SJSA1 (cell line): ENCODE measurements around the gene FMNL1. TPM values are rescaled to one million over a fixed set of nuclear protein-coding genes. Genes with fewer than 3 reads are reported as not detected.

Experiments used
- DNase-seq, 2 experiments: peaks; one replicate each; pipeline ENCODE4 v3.0.0-alpha.2; 2015 to 2020; ENCODE audit warnings: low spot score in 2 of 2, low read depth in 1 of 2
- H3K27ac ChIP-seq: fragments of 250-450 bp; sonication (Bioruptor Pico); 2 replicates; pipeline ENCODE4 v1.5.1; 2020; ENCODE audit warnings: mild to moderate bottlenecking, moderate library complexity
- H3K27me3 ChIP-seq: fragments of 250-450 bp; sonication (Bioruptor Pico); replicated peaks from 2 replicates; pipeline ENCODE4 v1.5.1; 2020; ENCODE audit warnings: mild to moderate bottlenecking, moderate library complexity
- H3K36me3 ChIP-seq: fragments of 250-450 bp; sonication (Bioruptor Pico); 2 replicates; pipeline ENCODE4 v1.5.1; 2020; ENCODE audit warnings: mild to moderate bottlenecking
- H3K4me1 ChIP-seq: fragments of 250-450 bp; sonication (Bioruptor Pico); replicated peaks from 2 replicates; pipeline ENCODE4 v1.6.1; 2021; ENCODE audit warnings: mild to moderate bottlenecking
- H3K4me3 ChIP-seq: fragments of 250-450 bp; sonication (Bioruptor Pico); 2 replicates; pipeline ENCODE4 v1.5.1; 2020; ENCODE audit warnings: mild to moderate bottlenecking
- H3K9me3 ChIP-seq: fragments of 250-450 bp; sonication (Bioruptor Pico); replicated peaks from 2 replicates; pipeline ENCODE4 v1.5.1; 2020; ENCODE audit warnings: mild to moderate bottlenecking
- total RNA-seq: library from RNA; depleted of rRNA; stranded (reverse); fragments of >200 nt; shearing (Covaris generic); gene quantifications from 2 replicates; pipeline ENCODE4 v1.2.3, GENCODE V29; 2014; rRNA removed

The FMNL1 gene, protein sequence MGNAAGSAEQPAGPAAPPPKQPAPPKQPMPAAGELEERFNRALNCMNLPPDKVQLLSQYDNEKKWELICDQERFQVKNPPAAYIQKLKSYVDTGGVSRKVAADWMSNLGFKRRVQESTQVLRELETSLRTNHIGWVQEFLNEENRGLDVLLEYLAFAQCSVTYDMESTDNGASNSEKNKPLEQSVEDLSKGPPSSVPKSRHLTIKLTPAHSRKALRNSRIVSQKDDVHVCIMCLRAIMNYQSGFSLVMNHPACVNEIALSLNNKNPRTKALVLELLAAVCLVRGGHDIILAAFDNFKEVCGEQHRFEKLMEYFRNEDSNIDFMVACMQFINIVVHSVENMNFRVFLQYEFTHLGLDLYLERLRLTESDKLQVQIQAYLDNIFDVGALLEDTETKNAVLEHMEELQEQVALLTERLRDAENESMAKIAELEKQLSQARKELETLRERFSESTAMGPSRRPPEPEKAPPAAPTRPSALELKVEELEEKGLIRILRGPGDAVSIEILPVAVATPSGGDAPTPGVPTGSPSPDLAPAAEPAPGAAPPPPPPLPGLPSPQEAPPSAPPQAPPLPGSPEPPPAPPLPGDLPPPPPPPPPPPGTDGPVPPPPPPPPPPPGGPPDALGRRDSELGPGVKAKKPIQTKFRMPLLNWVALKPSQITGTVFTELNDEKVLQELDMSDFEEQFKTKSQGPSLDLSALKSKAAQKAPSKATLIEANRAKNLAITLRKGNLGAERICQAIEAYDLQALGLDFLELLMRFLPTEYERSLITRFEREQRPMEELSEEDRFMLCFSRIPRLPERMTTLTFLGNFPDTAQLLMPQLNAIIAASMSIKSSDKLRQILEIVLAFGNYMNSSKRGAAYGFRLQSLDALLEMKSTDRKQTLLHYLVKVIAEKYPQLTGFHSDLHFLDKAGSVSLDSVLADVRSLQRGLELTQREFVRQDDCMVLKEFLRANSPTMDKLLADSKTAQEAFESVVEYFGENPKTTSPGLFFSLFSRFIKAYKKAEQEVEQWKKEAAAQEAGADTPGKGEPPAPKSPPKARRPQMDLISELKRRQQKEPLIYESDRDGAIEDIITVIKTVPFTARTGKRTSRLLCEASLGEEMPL
- total RNA-seq: not detected in 2 replicates

DNA sequence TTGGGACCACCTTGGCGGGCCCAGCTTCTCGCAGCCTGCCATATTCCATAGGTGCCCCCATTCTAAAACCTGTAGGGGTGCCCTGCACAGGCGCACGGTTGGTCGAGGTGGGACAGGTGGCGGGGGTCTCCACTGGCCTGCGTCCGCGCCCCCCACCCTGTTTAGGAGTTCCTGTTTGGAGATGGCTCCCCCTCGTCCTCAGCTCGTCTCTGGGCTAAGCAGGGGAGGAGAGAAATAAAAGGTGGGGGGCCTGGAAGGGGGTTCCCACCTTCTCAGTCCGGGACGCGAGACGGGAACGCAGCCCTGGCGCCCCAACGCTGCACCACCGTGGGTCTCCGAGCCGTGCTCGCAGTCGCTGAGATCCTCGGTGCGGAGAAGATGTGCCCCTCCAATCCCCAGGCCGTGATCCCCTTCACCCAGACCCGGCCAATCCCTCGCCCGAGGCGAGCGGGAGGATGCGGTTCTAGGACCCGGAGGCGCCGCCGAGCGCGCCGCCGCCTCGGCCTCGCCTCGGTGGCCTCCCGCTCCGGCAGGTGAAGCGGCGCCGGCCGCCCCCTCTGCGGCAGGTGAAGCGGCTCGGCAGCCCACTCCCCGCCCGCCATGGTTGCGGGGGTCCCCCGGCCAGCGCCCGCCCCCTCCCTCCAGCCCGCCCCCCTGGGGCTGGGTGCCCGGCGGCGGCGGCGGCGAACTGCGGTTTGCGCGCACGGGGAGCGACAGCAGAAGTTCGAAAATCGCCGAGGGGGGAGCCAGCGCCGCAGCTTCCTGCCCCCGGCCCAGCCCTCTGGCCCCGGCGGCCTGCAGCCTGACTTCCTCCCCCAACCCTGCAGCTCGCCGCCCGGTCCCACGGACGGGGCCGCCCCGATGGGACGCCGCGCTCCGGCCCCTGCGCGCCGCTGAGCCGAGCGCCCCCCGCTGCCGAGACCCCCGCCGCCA is at the start of gene FMNL1:
TSS of gene FMNL1 (plus strand) at position 805 of the 933 bp plus-strand sequence. CDS start 240 bp downstream, outside the sequence.
- Histone ChIP-seq H3K4me1 (peaks cover 12% of the 10 kb centered on the region), H3K4me3 (peak within 1 kb of the TSS; percentile 24), H3K27ac (no peak within 1 kb of the TSS), H3K9me3 (no peaks in the 10 kb centered on the region), H3K36me3 (no peaks in the 10 kb centered on the region), H3K27me3 (peaks cover 45% of the 10 kb centered on the region)
- DNase-seq: peak in 1 of 2 experiments; percentile 48

DNA sequence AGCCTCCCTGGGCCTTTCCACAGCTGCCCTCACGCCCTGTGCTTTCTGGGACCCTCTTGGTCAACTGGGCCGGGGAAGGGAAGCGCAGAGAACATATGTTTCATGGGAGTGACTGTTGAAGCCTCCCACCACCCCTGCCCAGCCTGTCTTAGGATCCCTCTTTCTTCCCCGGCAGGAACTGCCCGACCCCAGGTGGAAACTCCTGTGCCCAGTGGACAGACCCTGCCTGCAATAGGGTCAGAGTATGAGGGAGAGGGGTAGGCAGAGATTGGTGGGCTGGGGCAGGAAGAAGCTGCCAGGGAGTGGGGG is 49.5 kb upstream of the FMNL1 start:
- Histone ChIP-seq H3K9me3 (no peaks in the 10 kb centered on the region), H3K4me1 (peaks cover 34% of the 10 kb centered on the region), H3K36me3 (no peaks in the 10 kb centered on the region; the same call in 1 of the 2 replicates), H3K27ac (peak overlapping the region; percentile 60), H3K4me3 (no peak overlapping the region), H3K27me3 (no peaks in the 10 kb centered on the region)
- DNase-seq: no peak

DNA sequence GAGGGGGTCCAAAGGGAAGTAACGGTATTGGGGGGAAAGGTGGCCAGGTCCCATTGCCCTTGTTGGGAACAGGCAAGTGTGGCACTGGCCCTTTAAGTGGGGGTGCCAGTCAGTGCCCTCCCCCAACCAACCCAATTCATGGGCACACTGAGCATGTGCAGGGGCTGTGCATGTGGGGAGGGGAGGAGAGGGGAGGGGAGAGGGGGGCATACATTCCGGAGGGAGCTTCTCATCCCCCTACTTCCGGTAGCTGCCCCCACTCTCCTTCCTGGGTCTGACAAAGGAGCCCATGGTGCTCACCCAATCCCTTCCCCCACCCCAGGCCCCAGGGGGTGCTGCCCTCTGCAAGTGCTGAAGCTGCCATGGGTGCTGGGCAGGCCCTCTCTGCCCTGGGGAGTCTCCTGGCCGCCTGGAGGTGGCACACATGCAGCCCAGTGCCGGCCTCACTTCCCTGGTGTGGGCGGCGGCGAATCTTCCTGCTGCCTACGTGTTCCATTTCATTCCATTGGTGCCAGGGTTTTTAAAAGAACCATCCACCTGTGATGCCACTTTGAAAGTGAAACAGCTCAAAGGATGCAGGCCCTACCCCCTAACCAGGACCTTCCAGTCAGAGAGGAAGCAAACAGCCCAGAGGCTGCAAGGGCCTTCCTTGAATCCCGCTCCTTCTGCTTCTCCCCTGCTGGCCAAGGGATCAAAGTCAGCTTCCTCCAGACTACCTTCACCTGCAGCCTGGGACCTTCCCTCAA is 49.0 kb upstream of the FMNL1 start:
- H3K4me3 ChIP-seq: no peak overlapping the region
- peaks cover 34% of the 10 kb centered on the region for H3K4me1 ChIP-seq

DNA sequence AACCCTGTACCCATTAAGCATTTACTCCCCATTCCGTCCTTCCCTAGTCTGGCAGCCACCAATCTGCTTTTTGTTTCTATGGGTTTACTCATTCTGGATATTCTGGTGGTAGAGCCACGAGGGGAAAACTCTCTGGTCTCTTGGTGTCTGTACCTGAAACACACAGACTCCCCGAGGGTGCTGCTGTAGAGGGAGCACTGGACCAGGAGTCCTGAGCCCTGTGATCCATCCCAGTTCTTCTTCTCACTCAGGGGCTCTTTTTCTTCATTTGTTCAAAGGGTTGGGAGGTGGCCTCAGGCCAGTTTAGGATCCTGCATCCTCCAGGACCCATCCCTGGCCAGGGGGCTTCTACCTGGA is 45.9 kb upstream of the FMNL1 start:
- Histone ChIP-seq H3K36me3 (no peaks in the 10 kb centered on the region; the same call in 1 of the 2 replicates), H3K4me1 (peaks cover 29% of the 10 kb centered on the region), H3K9me3 (no peaks in the 10 kb centered on the region), H3K27me3 (no peaks in the 10 kb centered on the region), H3K27ac (no peak overlapping the region), H3K4me3 (no peak overlapping the region)
- DNase-seq: no peak

More for the DNA sequence above, 49.0 kb upstream of the FMNL1 start:
- peak; percentile 47 to 86 for DNase-seq
- Histone ChIP-seq H3K9me3 (no peaks in the 10 kb centered on the region), H3K27me3 (no peaks in the 10 kb centered on the region), H3K36me3 (no peaks in the 10 kb centered on the region; the same call in 1 of the 2 replicates), H3K27ac (peak overlapping the region; percentile 60)

DNA sequence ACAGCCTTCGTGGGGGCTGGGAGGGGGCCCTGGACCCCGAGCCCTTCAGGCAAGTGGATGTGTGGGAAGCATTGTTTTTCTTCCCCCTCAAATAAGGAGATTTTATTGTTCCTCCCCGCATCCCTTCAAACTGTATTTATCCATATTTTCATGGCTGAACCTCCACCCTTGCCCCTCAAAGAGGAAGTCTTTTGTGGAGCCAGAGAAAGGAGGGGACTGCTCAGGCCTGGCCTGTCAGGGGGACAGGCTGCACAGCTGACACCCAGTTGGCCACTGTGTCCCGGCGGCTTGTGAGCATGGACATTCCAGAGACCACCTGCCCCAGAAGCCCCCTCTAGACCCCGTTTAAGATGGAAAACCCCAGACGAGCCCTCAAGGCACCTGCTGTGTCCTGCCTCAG is 44.1 kb upstream of the FMNL1 start:
- Histone ChIP-seq H3K9me3 (no peaks in the 10 kb centered on the region), H3K36me3 (no peaks in the 10 kb centered on the region; the same call in 1 of the 2 replicates), H3K4me1 (peaks cover 11% of the 10 kb centered on the region), H3K27me3 (no peaks in the 10 kb centered on the region), H3K27ac (no peak overlapping the region), H3K4me3 (no peak overlapping the region)
- DNase-seq: no peak

DNA sequence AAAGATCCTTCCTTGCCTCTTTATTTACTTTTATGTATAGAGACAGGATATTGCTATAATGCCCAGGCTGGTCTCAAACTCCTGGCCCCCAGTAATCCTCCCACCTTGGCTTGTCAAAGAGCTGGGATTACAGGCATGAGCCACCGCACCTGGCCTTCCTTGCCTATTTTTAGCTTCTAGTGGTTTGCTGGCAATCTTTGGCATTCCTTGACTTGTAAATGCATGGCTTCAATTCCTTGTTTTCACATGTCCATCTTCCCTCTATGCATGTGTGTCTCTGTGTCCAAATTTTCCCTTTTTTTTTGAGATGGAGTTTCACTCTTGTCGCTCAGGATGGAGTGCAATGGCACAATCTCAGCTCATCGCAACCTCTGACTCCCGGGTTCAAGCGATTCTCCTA is 37.5 kb upstream of the FMNL1 start:
- H3K27me3 ChIP-seq: peaks cover 3% of the 10 kb centered on the region; the same call in 1 of the 2 replicates
- H3K27ac ChIP-seq: no peak overlapping the region
- no peak for DNase-seq
- no peaks in the 10 kb centered on the region for H3K4me1 ChIP-seq
- no peak overlapping the region for H3K4me3 ChIP-seq
- H3K9me3 ChIP-seq: no peaks in the 10 kb centered on the region
- no peaks in the 10 kb centered on the region for H3K36me3 ChIP-seq

DNA sequence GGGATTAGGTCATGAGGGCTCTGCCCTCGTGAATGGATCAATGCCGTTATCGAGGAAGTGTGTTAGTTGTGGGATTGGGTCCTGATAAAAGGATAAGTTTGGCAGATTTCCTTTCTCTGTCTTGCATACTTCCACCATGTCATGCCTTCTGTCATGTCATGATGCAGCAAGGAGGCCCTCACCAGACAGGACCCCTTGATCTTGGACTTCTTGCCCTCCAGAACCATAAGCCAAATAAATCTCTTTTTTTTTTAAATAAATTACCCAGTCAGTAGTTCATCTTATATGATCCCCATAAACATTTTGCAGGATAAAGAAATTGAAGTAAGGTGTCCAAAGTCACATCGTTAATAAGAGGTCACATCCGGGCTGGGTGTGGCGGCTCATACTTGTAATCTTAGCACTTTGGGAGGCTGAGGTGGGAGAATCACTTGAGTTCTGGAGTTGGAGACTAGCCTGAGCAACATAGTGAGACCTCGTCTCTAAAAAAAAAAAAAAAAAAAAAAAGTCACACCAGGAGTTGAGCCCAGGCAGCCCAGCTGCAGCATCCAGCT is 34.8 kb upstream of the FMNL1 start:
- Histone ChIP-seq H3K4me1 (no peaks in the 10 kb centered on the region), H3K4me3 (no peak overlapping the region), H3K9me3 (no peaks in the 10 kb centered on the region), H3K27ac (no peak overlapping the region), H3K27me3 (peaks cover 4% of the 10 kb centered on the region; the same call in 1 of the 2 replicates), H3K36me3 (no peaks in the 10 kb centered on the region)
- no peak for DNase-seq

DNA sequence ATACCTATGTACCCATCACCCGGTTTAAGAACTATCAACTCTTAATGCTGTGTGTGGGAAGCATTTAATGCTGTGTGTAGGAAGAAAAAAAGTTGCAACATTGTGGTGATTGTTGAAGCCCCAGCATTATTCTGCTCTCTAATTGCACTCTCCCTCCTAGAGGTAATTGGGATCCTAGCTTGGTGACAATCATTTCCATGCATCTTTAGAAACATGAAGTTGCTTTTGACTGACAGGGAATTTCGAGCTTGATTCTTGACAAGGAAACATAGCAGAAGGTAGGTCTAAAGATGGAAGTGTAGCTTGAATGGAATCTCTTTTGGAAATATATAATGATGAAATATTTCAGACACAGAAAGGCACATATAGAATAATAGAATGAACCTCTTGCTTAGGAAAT is 32.7 kb upstream of the FMNL1 start:
- no peak overlapping the region for H3K27ac ChIP-seq
- no peaks in the 10 kb centered on the region for H3K9me3 ChIP-seq
- no peaks in the 10 kb centered on the region for H3K4me1 ChIP-seq
- DNase-seq: no peak
- no peaks in the 10 kb centered on the region for H3K36me3 ChIP-seq
- peaks cover 4% of the 10 kb centered on the region; the same call in 1 of the 2 replicates for H3K27me3 ChIP-seq
- H3K4me3 ChIP-seq: no peak overlapping the region

DNA sequence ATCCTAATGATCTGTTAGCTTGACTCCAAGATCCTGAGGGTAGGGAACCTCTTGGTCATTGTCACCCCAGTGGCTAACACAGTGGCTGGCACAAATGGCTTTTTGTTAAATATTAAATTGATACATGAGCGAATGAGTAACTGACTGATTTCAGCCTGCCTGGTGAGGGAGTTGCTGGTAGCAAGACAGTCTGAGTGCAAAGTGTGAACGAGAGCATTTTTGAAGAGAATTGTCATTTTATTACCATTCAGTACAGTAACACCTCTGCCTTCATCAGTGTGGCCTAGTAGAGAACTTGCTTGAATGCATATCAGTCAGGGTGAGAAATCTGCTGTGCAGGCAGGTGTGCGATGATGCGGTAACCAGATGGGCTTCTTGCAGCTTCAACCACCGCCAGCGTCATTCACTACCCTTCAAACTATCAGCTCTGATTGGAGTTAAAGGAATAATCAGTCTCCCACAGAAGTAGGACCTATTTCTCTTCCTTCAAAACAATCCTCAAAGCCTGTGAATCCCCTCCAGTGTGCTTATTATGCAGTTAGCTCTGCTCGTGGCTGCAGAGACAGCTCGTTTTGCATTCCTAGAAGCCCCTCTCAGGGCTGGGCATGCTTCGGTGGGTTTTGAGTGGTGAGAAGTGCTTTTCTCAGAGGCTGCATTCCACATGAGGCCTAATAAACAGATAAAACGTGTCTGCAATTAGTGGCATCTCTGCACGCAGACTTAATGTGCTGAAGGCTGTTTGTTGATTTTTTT is 31.0 kb upstream of the FMNL1 start:
- H3K36me3 ChIP-seq: no peaks in the 10 kb centered on the region
- no peak overlapping the region for H3K27ac ChIP-seq
- H3K9me3 ChIP-seq: no peaks in the 10 kb centered on the region
- no peak overlapping the region for H3K4me3 ChIP-seq
- peaks cover 4% of the 10 kb centered on the region; the same call in 1 of the 2 replicates for H3K27me3 ChIP-seq
- DNase-seq: no peak
- H3K4me1 ChIP-seq: no peaks in the 10 kb centered on the region

DNA sequence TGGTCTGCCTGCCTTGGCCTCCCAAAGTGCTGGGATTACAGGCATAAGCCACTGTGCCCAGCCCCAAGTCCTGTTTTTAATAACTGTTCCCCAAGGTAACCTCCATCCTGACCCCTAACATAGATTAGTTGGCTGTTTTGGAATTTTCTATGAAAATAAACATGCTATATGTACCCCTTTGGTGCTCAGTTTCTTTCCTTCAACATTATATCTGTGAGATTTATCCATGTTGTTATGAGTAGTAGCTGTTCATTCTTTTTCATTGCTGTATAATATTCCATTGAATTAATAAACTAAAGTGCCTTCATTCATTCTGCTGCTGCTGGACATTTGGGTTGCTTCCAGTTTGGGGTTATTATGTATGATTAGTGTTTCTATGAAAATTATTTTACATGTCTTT is 26.3 kb upstream of the FMNL1 start:
- H3K27ac ChIP-seq: no peak overlapping the region
- H3K27me3 ChIP-seq: no peaks in the 10 kb centered on the region
- H3K36me3 ChIP-seq: no peaks in the 10 kb centered on the region
- no peaks in the 10 kb centered on the region for H3K9me3 ChIP-seq
- DNase-seq: no peak
- H3K4me3 ChIP-seq: no peak overlapping the region
- peaks cover 6% of the 10 kb centered on the region for H3K4me1 ChIP-seq

DNA sequence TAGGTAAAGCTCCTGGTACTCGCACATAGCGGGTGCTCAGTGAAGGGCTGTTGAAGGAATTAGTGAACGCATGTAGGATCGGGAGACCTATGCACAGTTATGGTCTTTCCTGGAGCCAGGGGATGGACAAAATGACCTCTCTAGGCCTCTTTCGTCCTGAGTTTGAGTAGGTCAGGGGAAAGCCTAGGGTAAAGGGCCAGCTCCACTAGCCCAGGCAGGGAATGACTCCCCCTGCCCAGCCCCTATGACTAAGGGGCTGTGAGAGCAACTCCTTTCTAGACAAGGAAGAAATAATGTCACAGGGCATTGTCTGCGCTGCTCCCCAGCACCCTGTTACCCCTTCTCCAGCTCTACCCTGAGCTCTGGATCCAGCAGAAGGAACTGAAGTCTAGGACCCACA is 24.6 kb upstream of the FMNL1 start:
- H3K36me3 ChIP-seq: no peaks in the 10 kb centered on the region
- H3K9me3 ChIP-seq: no peaks in the 10 kb centered on the region
- H3K27me3 ChIP-seq: no peaks in the 10 kb centered on the region
- H3K4me1 ChIP-seq: peaks cover 6% of the 10 kb centered on the region
- no peak overlapping the region for H3K27ac ChIP-seq
- no peak for DNase-seq
- no peak overlapping the region for H3K4me3 ChIP-seq
